ENCODE data around the gene SLC9A2.

Gene SLC9A2

DNA sequence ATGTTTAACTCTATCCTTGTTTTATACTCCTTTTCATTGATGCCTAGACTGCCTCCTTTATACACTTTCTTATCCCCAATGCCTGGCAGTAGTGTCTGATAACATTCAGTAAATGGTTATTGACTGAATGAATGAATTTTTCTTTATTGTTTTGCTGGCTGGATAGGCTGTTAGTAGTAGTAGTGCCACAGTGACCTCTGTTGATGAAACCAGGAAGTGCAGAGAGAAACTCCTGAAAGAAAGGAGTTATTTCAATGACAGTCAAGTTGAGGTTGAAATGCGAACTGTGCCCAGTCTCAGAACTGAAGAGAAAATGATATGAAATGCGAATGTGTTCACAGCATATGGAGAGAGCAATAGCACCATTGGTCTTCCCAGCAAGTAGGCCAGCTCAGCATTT lies 26.8 kb upstream of the SLC9A2 start:
- Histone ChIP-seq H3K27me3 (ENCODE audit: control insufficient read depth in 1 of 2, insufficient read depth in 2 of 2, low read length in 2 of 2) (no peaks in the 10 kb centered on the region), H3K9me3 (ENCODE audit: control insufficient read depth in 1 of 2, low read length in 2 of 2) (no peaks in the 10 kb centered on the region), H3K4me3 (ENCODE audit: low read depth in 1 of 2, low read length in 2 of 2) (no peak overlapping the region), H3K36me3 (ENCODE audit: control insufficient read depth in 1 of 2, insufficient read depth in 2 of 2, low read length in 2 of 2) (no peaks in the 10 kb centered on the region), H3K27ac (ENCODE audit: low read depth, low read length) (no peak overlapping the region), H3K4me1 (ENCODE audit: control insufficient read depth in 1 of 2, insufficient read depth in 2 of 2, low read length in 2 of 2) (peaks cover 14 to 33% of the 10 kb centered on the region in 2 donors), H3K9ac (ENCODE audit: low read depth in 1 of 2, low read length in 2 of 2) (no peak overlapping the region)

DNA sequence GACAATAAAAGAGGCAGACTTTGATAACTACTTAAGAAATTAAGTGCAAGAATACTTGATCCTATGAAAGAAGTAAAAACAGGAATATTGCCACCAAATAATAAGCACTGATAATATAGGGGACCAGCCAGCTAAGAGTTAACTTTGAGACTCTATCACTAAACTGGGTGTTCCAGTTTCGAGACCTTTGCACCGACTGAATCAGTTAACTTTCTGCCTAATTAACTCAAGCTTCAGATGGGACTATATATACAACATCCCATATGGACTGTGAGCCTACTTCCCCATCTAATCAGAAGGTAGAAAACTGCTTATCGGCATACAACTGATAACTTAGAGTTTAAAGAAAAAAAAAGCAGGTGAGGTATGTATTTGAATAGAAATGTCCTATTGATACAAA lies 25.8 kb upstream of the SLC9A2 start:
- Histone ChIP-seq H3K9ac (ENCODE audit: low read depth in 1 of 2, low read length in 2 of 2) (no peak overlapping the region), H3K4me3 (ENCODE audit: low read depth in 1 of 2, low read length in 2 of 2) (no peak overlapping the region), H3K27me3 (ENCODE audit: control insufficient read depth in 1 of 2, insufficient read depth in 2 of 2, low read length in 2 of 2) (no peaks in the 10 kb centered on the region), H3K36me3 (ENCODE audit: control insufficient read depth in 1 of 2, insufficient read depth in 2 of 2, low read length in 2 of 2) (no peaks in the 10 kb centered on the region), H3K27ac (ENCODE audit: low read depth, low read length) (no peak overlapping the region), H3K9me3 (ENCODE audit: control insufficient read depth in 1 of 2, low read length in 2 of 2) (no peaks in the 10 kb centered on the region), H3K4me1 (ENCODE audit: control insufficient read depth in 1 of 2, insufficient read depth in 2 of 2, low read length in 2 of 2) (peaks cover 14 to 33% of the 10 kb centered on the region in 2 donors)

DNA sequence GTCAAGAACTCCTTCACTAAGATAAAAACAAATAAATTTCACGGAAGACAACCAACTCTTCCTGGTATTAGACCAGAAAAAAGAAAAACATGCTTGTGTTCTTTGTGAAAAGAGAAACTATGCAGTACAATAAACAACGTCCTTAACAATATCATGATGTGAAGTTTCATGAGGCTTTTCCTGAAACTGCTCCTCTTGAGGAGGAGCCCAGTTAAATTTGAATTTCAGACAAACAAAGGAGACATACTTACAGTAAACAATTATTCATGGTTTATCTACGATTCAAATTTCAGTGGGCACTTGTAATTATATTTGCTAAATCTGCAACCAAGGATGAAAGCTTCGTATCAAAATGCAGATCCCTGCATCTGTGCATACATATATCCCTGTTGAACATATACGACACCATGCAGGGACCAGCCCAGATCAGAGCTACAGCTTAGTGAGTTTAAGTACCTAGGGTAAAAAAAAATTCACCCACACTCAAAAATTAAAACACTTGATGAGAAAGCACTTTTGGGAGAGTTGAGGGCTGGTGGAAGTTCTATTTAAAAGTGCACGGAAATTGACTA lies 24.8 kb upstream of the SLC9A2 start:
- H3K27me3 ChIP-seq (ENCODE audit: control insufficient read depth in 1 of 2, insufficient read depth in 2 of 2, low read length in 2 of 2) = no peaks in the 10 kb centered on the region
- H3K9me3 ChIP-seq (ENCODE audit: control insufficient read depth in 1 of 2, low read length in 2 of 2) = no peaks in the 10 kb centered on the region
- H3K4me1 ChIP-seq (ENCODE audit: control insufficient read depth in 1 of 2, insufficient read depth in 2 of 2, low read length in 2 of 2) = peaks cover 14 to 33% of the 10 kb centered on the region in 2 donors
- no peak overlapping the region for H3K27ac ChIP-seq (ENCODE audit: low read depth, low read length)
- no peaks in the 10 kb centered on the region for H3K36me3 ChIP-seq (ENCODE audit: control insufficient read depth in 1 of 2, insufficient read depth in 2 of 2, low read length in 2 of 2)
- no peak overlapping the region for H3K4me3 ChIP-seq (ENCODE audit: low read depth in 1 of 2, low read length in 2 of 2)
- H3K9ac ChIP-seq (ENCODE audit: low read depth in 1 of 2, low read length in 2 of 2) = no peak overlapping the region

DNA sequence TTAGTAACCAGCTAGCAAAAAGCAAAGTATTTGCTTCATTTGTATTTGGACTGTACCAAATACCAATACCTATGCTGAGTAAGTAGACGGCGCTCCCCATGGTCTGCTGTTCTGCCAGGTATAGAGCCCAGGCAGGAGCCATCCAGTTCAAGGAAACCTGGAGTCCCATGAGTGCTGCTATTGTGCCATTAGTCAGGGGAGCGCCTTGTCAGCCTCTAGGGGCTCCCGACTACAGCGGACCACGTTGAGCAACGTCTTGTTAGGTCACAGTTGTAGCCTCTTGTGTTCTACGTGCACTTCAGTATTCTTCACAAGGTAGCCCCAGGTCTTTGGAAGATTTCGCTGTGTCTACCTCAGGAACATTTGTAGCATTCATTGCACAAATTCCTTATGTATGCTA lies 21.6 kb upstream of the SLC9A2 start:
- Histone ChIP-seq H3K27me3 (ENCODE audit: control insufficient read depth in 1 of 2, insufficient read depth in 2 of 2, low read length in 2 of 2) (no peaks in the 10 kb centered on the region), H3K4me1 (ENCODE audit: control insufficient read depth in 1 of 2, insufficient read depth in 2 of 2, low read length in 2 of 2) (peaks cover 10 to 19% of the 10 kb centered on the region in 2 donors), H3K36me3 (ENCODE audit: control insufficient read depth in 1 of 2, insufficient read depth in 2 of 2, low read length in 2 of 2) (no peaks in the 10 kb centered on the region), H3K9ac (ENCODE audit: low read depth in 1 of 2, low read length in 2 of 2) (no peak overlapping the region), H3K4me3 (ENCODE audit: low read depth in 1 of 2, low read length in 2 of 2) (no peak overlapping the region), H3K9me3 (ENCODE audit: control insufficient read depth in 1 of 2, low read length in 2 of 2) (no peaks in the 10 kb centered on the region), H3K27ac (ENCODE audit: low read depth, low read length) (no peak overlapping the region)

DNA sequence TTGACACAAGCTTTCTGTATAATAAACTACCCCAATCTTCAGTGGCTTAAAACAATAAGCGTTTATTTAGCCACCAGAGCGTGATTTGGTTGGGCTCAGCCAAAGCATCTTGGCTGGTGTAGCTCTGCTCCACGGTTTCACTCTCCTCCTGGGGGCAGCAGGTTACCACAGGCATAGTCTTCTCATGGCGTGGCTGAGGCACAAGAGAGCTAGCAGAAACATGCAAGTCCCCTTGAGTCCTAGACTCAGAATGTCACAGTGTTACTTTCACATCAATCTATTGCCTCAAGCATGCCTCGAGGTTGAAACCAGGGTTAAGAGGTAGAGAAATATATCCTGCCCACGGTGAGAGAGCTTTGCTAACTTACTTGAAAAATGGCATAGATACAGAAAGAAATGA lies 19.9 kb upstream of the SLC9A2 start:
- Histone ChIP-seq H3K27ac (ENCODE audit: low read depth, low read length) (no peak overlapping the region), H3K4me1 (ENCODE audit: control insufficient read depth in 1 of 2, insufficient read depth in 2 of 2, low read length in 2 of 2) (peaks cover 0 to 8% of the 10 kb centered on the region in 2 donors), H3K4me3 (ENCODE audit: low read depth in 1 of 2, low read length in 2 of 2) (no peak overlapping the region), H3K9ac (ENCODE audit: low read depth in 1 of 2, low read length in 2 of 2) (no peak overlapping the region), H3K9me3 (ENCODE audit: control insufficient read depth in 1 of 2, low read length in 2 of 2) (no peaks in the 10 kb centered on the region), H3K27me3 (ENCODE audit: control insufficient read depth in 1 of 2, insufficient read depth in 2 of 2, low read length in 2 of 2) (peaks cover 0 to 2% of the 10 kb centered on the region in 2 donors), H3K36me3 (ENCODE audit: control insufficient read depth in 1 of 2, insufficient read depth in 2 of 2, low read length in 2 of 2) (no peaks in the 10 kb centered on the region)

DNA sequence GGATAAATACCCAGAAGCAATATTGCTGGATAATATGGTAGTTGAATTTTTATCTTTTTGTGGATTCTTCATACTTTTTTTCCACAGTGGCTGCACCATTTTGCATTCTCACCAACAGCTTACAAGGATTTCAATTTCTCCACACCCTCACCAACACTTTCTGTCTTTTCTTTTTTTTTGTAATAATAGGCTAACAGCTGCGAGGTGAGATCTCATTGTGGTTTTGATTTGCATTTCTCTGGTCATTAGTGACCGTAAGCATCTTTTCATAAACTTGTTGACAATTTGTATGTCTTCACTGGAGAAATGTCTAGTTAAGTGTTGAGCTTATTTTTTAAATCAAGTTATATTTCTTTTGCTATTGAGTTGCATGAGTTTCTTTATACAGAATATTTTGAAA lies 17.6 kb upstream of the SLC9A2 start:
- no peak overlapping the region for H3K9ac ChIP-seq (ENCODE audit: low read depth in 1 of 2, low read length in 2 of 2)
- H3K9me3 ChIP-seq (ENCODE audit: control insufficient read depth in 1 of 2, low read length in 2 of 2) = no peaks in the 10 kb centered on the region
- H3K36me3 ChIP-seq (ENCODE audit: control insufficient read depth in 1 of 2, insufficient read depth in 2 of 2, low read length in 2 of 2) = no peaks in the 10 kb centered on the region
- no peak overlapping the region for H3K27ac ChIP-seq (ENCODE audit: low read depth, low read length)
- H3K4me1 ChIP-seq (ENCODE audit: control insufficient read depth in 1 of 2, insufficient read depth in 2 of 2, low read length in 2 of 2) = peaks cover 7 to 11% of the 10 kb centered on the region in 2 donors
- H3K4me3 ChIP-seq (ENCODE audit: low read depth in 1 of 2, low read length in 2 of 2) = no peak overlapping the region
- H3K27me3 ChIP-seq (ENCODE audit: control insufficient read depth in 1 of 2, insufficient read depth in 2 of 2, low read length in 2 of 2) = peaks cover 0 to 2% of the 10 kb centered on the region in 2 donors

DNA sequence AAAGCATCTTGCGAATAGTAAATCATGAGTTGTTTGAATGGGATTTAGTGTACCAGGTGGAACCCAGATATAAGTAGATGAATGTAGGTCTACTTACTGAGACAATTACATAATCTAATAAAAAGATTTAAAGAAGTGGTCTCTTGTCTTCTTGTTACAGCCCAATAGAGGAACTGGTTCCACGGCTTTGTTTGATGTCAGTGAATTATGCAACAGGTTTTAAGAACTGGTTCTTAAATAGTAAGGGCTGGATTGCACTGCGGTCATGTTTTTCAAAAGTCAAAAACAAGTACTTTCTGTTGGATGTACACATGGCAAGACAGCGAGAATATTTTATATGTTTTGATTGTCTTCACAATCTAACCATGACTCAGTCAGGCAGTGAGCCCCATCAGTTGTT lies 15.4 kb upstream of the SLC9A2 start:
- Histone ChIP-seq H3K4me3 (ENCODE audit: low read depth in 1 of 2, low read length in 2 of 2) (no peak overlapping the region), H3K36me3 (ENCODE audit: control insufficient read depth in 1 of 2, insufficient read depth in 2 of 2, low read length in 2 of 2) (no peaks in the 10 kb centered on the region), H3K27ac (ENCODE audit: low read depth, low read length) (no peak overlapping the region), H3K9ac (ENCODE audit: low read depth in 1 of 2, low read length in 2 of 2) (no peak overlapping the region), H3K27me3 (ENCODE audit: control insufficient read depth in 1 of 2, insufficient read depth in 2 of 2, low read length in 2 of 2) (peaks cover 0 to 2% of the 10 kb centered on the region in 2 donors), H3K9me3 (ENCODE audit: control insufficient read depth in 1 of 2, low read length in 2 of 2) (no peaks in the 10 kb centered on the region), H3K4me1 (ENCODE audit: control insufficient read depth in 1 of 2, insufficient read depth in 2 of 2, low read length in 2 of 2) (peaks cover 7 to 11% of the 10 kb centered on the region in 2 donors)

DNA sequence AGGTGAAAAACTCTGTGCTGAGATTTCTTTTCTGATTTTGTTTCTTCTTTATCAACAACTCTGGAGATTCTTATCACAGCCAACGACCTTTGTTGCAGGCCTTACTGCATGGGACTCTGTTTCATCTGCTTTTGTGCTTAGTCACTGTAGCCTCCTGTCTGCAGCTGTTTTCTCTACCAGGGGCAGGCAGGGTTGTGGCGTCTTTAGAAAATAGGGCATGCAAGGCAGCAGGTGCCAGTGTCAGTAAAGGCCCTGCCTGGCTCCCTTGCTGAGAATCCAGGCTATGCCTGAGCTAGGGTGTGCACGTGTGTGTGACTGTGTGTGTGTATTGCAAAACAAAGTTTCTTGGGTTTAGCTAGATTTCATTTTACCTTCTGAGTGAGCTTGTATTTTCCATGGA lies 14.6 kb upstream of the SLC9A2 start:
- Histone ChIP-seq H3K27ac (ENCODE audit: low read depth, low read length) (no peak overlapping the region), H3K9me3 (ENCODE audit: control insufficient read depth in 1 of 2, low read length in 2 of 2) (no peaks in the 10 kb centered on the region), H3K36me3 (ENCODE audit: control insufficient read depth in 1 of 2, insufficient read depth in 2 of 2, low read length in 2 of 2) (no peaks in the 10 kb centered on the region), H3K9ac (ENCODE audit: low read depth in 1 of 2, low read length in 2 of 2) (no peak overlapping the region), H3K4me1 (ENCODE audit: control insufficient read depth in 1 of 2, insufficient read depth in 2 of 2, low read length in 2 of 2) (peaks cover 7 to 11% of the 10 kb centered on the region in 2 donors), H3K27me3 (ENCODE audit: control insufficient read depth in 1 of 2, insufficient read depth in 2 of 2, low read length in 2 of 2) (peaks cover 0 to 2% of the 10 kb centered on the region in 2 donors), H3K4me3 (ENCODE audit: low read depth in 1 of 2, low read length in 2 of 2) (no peak overlapping the region)

DNA sequence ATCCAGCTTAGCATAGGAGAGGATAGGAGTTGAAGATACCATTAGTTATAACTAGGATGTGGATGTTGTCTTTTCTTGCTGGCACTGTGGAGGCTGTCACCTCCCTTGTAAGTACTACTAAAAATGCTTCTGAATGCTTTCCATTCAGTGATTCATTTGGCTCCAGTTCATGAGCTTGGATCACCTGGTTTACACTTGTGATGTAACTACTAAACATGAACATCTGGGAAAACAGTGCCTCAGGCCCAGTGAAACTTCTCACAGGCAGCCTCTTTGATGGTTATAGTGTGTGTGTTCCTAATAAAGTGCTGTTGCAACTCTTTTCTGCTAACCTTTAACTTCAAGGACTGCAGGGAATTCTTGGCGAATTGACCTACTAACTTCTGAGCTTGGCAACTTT lies 13.0 kb upstream of the SLC9A2 start:
- Histone ChIP-seq H3K9me3 (ENCODE audit: control insufficient read depth in 1 of 2, low read length in 2 of 2) (no peaks in the 10 kb centered on the region), H3K36me3 (ENCODE audit: control insufficient read depth in 1 of 2, insufficient read depth in 2 of 2, low read length in 2 of 2) (no peaks in the 10 kb centered on the region), H3K4me3 (ENCODE audit: low read depth in 1 of 2, low read length in 2 of 2) (no peak overlapping the region), H3K9ac (ENCODE audit: low read depth in 1 of 2, low read length in 2 of 2) (no peak overlapping the region), H3K4me1 (ENCODE audit: control insufficient read depth in 1 of 2, insufficient read depth in 2 of 2, low read length in 2 of 2) (peaks cover 7 to 11% of the 10 kb centered on the region in 2 donors), H3K27me3 (ENCODE audit: control insufficient read depth in 1 of 2, insufficient read depth in 2 of 2, low read length in 2 of 2) (peaks cover 0 to 2% of the 10 kb centered on the region in 2 donors), H3K27ac (ENCODE audit: low read depth, low read length) (no peak overlapping the region)

DNA sequence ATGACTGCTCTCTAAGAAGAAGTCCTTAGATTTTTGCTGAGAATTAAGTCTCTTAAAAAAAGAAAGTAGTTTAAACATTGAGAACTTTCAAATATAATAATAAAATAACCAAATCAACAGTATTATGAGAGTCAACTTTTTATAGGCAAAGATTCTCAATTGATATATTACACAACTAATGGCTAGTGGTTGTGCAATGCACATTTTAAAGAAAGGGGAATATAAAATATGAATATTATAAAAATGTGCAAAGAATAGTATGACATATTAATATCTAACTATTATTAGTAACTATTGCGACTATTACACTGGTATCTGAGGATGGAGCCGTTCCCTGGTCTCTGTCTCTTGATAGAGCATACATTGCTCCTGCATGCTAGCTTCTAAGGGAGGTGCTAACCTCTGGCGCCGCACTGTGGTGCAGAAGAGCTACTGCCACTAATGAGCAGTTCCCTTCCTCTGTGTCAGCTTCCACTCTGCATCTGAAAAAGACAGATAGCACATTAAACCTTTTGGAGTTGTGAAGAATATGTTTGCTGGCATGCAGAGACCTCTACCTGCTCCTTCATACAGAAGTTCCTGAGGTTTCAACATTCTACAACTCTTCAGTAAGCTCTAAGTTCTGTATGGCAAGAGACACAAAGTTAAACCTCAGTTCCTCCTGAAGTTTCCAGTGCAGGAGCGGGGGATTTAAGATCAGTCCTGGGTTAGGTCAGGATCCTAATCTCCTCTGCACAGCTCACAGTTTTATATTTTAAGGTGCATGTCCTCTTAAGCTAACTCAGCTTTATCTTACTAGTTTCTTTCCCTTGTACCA lies 3.5 kb upstream of the SLC9A2 start:
- H3K27me3 ChIP-seq (ENCODE audit: control insufficient read depth in 1 of 2, insufficient read depth in 2 of 2, low read length in 2 of 2) = peaks cover 6 to 10% of the 10 kb centered on the region in 2 donors
- no peak overlapping the region for H3K9ac ChIP-seq (ENCODE audit: low read depth in 1 of 2, low read length in 2 of 2)
- no peaks in the 10 kb centered on the region for H3K9me3 ChIP-seq (ENCODE audit: control insufficient read depth in 1 of 2, low read length in 2 of 2)
- no peaks in the 10 kb centered on the region for H3K36me3 ChIP-seq (ENCODE audit: control insufficient read depth in 1 of 2, insufficient read depth in 2 of 2, low read length in 2 of 2)
- H3K27ac ChIP-seq (ENCODE audit: low read depth, low read length) = no peak overlapping the region
- H3K4me3 ChIP-seq (ENCODE audit: low read depth in 1 of 2, low read length in 2 of 2) = no peak overlapping the region
- peaks cover 6 to 16% of the 10 kb centered on the region in 2 donors for H3K4me1 ChIP-seq (ENCODE audit: control insufficient read depth in 1 of 2, insufficient read depth in 2 of 2, low read length in 2 of 2)

Data from duodenal mucosa (tissue), 2 donors.